ENCODE measurements around the gene GORAB. TPM values are rescaled to one million over a fixed set of nuclear protein-coding genes. Genes with fewer than 3 reads are reported as not detected.

Gene GORAB
- total and polyA plus RNA-seq, 10 of the 15 experiments (the other 5 are each of a cell fraction or from before 2014, with no cell fraction given), result 5.5 to 38.6 (median 10.3) TPM

- H4K20me1 ChIP-seq (ENCODE audit: control insufficient read depth, insufficient read depth), result no peaks in the 10 kb centered on the region
- no peaks in the 10 kb centered on the region for H3K79me2 ChIP-seq (ENCODE audit: control insufficient read depth, insufficient read depth, low read length)
- DNase-seq (ENCODE audit: low read depth, low spot score), result no peak
- no peak overlapping the region for H3K4me2 ChIP-seq (ENCODE audit: control insufficient read depth, insufficient read depth)
- CTCF ChIA-PET, result interaction anchor here (0.7 kb wide), 1 partner anchor 9 kb away, joined by 3 read pairs; no protein-coding TSS in a partner anchor
- no TSS peak for BruUV-seq (replicated peaks)
- RAD21 ChIA-PET (ENCODE audit: unreplicated experiment), result no interaction called here
- H3K4me3 ChIP-seq, result no peak overlapping the region
- H3K36me3 ChIP-seq (ENCODE audit: control insufficient read depth in 2 of 2, insufficient read depth in 2 of 2, low read length in 1 of 2), result no peaks in the 10 kb centered on the region
- H3K27ac ChIP-seq (ENCODE audit: control insufficient read depth, insufficient read depth), result no peak overlapping the region
- ATAC-seq, result no peak
- H3K9ac ChIP-seq (ENCODE audit: control insufficient read depth, insufficient read depth, low read length), result no peak overlapping the region
- H3K27me3 ChIP-seq (replicated peaks in 1 of 2; ENCODE audit: control insufficient read depth in 2 of 2, insufficient read depth in 2 of 2, low read length in 1 of 2), result no peaks in the 10 kb centered on the region
- WGBS (ENCODE audit: insufficient coverage, insufficient replicate concordance, low lambda C conversion rate, missing lambda C conversion rate), result 13% methylated on average over 5 of the region's 5 CpGs
- SMC1A ChIA-PET (ENCODE audit: uncharacterized antibody, unreplicated experiment), result no interaction called here
- in situ Hi-C loops (cut with MboI), result no loop called here
- no peaks in the 10 kb centered on the region for H3K9me3 ChIP-seq (replicated peaks; ENCODE audit: control insufficient read depth, insufficient read depth, low read length)
- no peak for TF ChIP-seq MYC (IDR thresholded peaks at IDR 0.05; ENCODE audit: insufficient read depth, insufficient read length, insufficient replicate concordance, low read length, severe bottlenecking)
- no peak for TF ChIP-seq BACH1 (IDR thresholded peaks at IDR 0.05; ENCODE audit: borderline replicate concordance)
- TF ChIP-seq CHD4 (IDR thresholded peaks at IDR 0.05), result no peak
- TF ChIP-seq SREBF2 (IDR thresholded peaks at IDR 0.05; ENCODE audit: low read length), result no peak
- TF ChIP-seq RBBP5 (conservative IDR thresholded peaks at IDR 0.05), result no peak
- no peak for TF ChIP-seq ZBTB4 (CRISPR knock-in tag; IDR thresholded peaks at IDR 0.05)
- no peak for TF ChIP-seq SMARCA5 (IDR thresholded peaks at IDR 0.05)
- TF ChIP-seq TCF12 (IDR thresholded peaks at IDR 0.05; ENCODE audit: low read depth, low read length), result no peak
- TF ChIP-seq CBFB (IDR thresholded peaks at IDR 0.05; ENCODE audit: low read depth), result no peak
- TF ChIP-seq WRNIP1 (IDR thresholded peaks at IDR 0.05; ENCODE audit: borderline replicate concordance, low read depth, low read length), result no peak
- no peak for TF ChIP-seq CHD1 (IDR thresholded peaks at IDR 0.05; ENCODE audit: low read depth, low read length)
- TF ChIP-seq JUND (IDR thresholded peaks at IDR 0.05; ENCODE audit: low read depth, low read length), result no peak
- no peak for TF ChIP-seq NRF1 (conservative IDR thresholded peaks at IDR 0.05; ENCODE audit: low read depth, low read length)
- no peak for TF ChIP-seq ZBTB11 (CRISPR knock-in tag; IDR thresholded peaks at IDR 0.05)
- no peak for TF ChIP-seq NBN (IDR thresholded peaks at IDR 0.05)
- no peak for TF ChIP-seq PKNOX1 (IDR thresholded peaks at IDR 0.05)
- no peak for TF ChIP-seq POLR2A (IDR thresholded peaks at IDR 0.05; ENCODE audit: low read depth, low read length)
- FAIRE-seq, result no peak
- H2AFZ ChIP-seq (ENCODE audit: control insufficient read depth, low read depth, low read length), result no peak overlapping the region
- intact Hi-C loops (cut with micrococcal nuclease; ENCODE audit: unreplicated experiment), result no loop called here
- POLR2A ChIA-PET, result interaction anchor here (1.0 kb wide), 1 partner anchor 13 kb away, joined by 4 read pairs; no protein-coding TSS in a partner anchor
- no peaks in the 10 kb centered on the region for H3K4me1 ChIP-seq (ENCODE audit: control insufficient read depth, insufficient read depth, low read length)
Measured at GRCh38 chr1:170511038-170511437, 20.9 kb upstream of the GORAB start.
